Stimulated activated CD4-positive, alpha-beta T cell treated with anti-CD3 and anti-CD28 coated beads, TNF-alpha, amount 100 ng/mL, for 1 hour (primary cell): ENCODE measurements around the gene LIPC.

Experiments
- DNase-seq, 3 donors: peaks; one replicate each; pipeline ENCODE4 v3.0.0-alpha.2; 2020; ENCODE audit warnings: low read depth in 3 of 3, low spot score in 1 of 3

The LIPC gene

DNA sequence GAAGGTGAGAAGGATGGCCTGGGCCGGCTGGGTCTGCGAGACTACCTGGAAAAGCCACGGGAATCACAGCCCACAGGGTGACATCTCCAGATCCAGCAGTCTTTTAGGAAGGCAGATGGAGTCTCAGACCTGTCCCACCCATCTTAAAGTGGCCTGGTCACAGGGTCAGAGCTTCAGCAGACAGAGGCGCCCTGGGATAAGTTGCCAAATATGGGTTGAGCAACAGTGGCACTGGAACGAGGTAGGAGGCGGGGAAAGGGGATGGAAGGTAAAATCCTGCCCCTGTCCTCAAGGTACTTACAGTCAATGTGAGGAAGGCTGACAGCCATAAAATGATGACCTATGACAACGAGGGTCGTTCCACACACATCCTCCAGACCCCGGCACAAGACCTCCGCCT, 80.7 kb downstream of the LIPC start:
- no peak for DNase-seq

DNA sequence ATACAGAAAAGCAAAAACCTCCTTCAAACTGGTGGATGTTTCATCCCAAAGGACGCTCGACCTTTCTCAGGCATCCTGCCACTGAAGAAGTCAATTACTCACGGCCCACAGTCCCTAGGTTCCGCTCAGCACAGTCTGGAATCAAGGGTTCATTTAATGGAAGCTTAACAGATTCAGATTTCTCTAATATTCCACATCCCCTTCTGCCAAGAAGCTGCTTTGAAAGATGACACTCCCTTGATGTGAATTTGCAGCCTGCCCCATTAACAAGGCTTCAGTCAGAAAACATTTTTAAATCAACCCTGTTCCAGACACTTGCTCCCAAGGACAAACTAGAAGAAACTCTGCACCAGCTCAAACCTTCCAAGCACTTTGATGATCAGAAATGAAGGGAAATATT, 81.2 kb downstream of the LIPC start:
- no peak for DNase-seq

DNA sequence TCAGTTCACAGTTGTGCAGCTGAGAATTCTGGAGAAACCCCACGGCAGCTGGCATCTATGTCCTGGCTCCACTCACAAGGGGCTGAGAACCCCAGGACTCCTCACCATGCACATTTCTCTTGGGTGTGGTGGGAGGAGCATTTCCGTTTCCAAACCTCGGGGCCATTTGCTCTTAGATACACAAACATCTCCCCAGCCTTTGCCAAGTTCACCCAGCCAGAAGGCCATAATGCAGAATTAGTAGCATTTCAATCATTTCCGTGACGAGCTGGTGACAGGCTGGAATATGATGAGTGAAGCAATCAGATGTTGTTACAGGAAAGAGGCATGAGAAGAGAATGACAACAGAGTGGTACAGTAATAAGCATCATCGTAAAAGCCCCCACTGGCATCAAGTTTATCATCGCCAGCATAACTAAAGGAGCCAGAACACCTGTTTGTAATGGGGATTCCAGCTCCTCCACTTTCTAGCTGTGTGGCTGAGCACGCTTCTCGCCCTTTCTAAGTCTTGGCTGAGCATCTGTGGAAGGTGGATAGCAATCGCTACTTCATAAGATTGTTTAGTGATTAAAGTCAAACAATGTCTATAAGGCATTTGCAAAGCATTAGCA, 82.0 kb downstream of the LIPC start:
- DNase-seq, result no peak

DNA sequence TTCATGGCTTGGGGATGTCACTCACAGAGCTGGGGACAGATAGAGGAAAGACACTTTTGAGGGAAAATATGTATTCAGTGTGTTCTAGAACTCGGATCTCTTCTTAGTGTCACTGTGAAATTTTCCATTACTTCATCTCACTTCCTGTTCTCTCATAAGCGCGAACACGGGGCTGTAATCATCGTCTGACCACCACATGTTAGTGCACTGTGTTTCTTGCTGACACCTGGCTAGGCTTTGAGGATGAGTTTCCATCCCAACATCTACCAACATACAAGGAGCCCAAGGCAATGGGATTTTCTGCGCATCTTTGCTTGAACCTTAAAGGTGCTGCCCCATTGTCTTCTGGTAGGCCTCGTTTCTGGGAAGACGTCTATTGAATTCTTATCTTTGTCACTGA, 84.0 kb downstream of the LIPC start:
- DNase-seq, result no peak

DNA sequence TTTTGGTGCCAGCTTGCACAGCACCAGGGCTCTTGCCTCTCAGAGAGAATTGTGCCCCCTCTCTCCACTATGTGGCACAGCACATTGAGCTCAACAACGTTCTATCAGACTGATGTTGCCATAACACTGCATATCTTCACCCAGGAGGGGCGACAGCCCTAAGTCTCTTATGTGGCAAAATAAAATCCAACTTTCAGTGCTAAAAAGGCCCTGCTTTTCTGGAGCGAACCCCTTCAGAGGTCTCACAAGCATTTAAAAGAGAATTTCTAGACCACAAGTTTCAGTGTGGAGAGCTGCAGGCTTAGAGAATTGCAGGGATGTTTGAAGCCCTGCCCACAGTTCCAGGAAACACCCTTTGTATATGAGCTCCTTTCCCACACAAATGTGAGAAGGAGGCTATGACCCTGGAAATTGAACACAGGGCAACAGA, 85.5 kb downstream of the LIPC start:
- DNase-seq, result no peak

DNA sequence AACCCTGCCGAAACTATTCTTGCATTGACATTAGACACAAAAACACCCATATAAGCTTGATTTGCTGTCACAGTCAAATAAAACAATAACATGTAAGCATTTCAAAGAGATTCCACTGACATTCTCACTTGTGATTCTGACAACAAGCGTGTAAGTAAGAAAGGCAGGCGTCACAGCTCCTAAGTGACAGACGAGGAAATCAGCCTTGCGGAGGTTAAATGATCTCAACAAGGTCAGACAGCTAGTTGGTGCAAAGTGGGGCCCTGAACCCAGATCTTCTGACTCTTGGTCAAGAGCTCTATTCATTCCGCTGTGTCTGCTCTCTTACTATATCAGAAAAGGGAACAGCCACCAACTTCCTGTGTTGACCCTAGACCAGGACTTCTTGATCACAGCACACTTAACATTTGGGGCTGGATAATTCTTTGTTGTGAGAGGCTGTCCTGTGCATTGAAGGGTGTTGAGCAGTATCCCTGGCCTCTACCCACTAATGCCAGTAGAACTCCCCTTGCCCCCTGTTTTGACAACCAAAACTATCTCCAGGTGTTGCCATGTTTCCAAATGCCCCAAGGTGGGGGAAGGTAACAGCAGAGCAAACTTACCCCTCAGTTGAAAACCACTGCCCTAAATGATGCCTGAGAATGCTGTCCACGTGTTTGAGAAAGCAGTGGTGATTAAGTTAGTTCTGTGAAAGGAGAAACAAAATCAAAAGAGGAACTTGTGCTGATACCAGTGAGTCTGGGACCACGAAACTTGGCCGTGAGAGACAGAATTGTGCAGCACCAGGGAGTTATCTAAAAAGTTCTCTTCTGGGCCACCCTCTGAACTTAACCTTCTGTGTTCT, 86.1 kb downstream of the LIPC start:
- no peak for DNase-seq

DNA sequence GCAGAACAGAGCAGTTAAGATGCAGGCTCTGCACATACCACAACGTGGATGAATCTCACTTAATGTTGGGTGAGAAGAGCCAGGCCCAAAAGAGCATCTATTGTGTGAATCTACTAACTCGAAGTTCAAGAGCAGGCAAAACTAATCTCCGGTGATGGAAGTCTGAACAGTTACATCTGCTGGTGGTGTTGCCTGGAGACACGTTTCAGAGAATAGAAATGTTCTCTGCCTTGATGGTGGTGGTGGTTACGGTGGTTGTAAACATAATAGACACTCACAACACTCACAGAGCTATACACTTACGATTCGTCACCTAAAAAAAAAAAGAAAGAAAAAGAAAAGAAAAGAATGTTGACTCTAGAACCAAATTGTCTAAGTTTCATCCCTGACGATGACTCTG, 86.8 kb downstream of the LIPC start:
- no peak for DNase-seq

DNA sequence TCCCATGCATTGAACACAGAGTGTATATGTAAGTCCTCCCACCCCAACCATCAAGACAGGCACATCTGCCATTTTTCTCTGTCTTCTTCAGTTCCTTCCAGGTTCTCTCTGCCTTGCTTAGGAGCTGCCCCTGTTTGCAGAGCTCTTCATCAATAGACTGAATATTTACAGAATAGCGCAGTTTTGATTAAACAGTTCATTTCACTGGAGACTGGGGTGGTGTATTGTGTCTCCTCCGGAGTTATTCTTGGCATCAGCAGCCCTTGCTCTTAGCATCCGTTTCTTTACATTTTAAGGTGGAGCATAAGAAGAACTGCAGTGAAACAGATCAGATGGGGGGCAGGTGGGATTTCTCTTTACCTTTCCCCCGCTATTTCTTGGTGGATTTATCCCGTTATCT, 87.7 kb downstream of the LIPC start:
- no peak for DNase-seq

DNA sequence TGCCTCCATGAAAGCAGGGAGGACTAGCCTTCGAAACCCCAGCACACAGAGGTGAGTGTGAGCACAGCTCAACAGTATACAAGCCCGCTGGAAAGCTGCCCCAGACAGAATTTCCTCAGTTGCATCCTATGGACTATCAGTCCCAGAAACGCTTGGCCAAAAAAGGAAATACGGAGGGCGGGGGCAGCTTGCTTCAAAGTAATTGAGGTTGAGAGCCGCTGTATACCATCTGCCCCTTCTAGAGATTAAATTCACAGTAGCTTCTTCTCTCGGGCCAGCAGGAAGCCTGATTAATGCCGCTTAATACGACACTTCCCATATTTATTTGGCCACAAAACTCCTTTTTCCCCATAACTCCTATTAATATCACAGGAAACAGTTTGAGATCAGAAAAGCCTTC, 88.7 kb downstream of the LIPC start:
- no peak for DNase-seq

DNA sequence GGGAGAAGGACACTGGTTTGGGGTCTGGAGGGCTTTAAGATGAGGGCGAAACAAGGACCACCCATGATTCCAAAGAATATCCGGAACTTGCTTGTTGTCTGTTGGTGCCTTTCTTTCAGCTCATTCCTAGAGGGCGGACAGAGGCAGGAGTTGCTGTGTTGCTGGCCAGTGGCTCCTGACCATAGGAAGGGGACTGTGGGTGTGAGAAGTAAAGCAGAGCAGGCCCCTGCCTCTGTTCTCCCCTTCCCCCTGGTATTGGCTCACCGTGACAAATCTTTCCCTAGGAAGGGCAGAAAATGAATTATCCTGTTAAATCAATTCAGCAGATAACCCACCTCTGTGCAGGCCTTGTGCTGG, 89.1 kb downstream of the LIPC start:
- DNase-seq, result no peak

DNA sequence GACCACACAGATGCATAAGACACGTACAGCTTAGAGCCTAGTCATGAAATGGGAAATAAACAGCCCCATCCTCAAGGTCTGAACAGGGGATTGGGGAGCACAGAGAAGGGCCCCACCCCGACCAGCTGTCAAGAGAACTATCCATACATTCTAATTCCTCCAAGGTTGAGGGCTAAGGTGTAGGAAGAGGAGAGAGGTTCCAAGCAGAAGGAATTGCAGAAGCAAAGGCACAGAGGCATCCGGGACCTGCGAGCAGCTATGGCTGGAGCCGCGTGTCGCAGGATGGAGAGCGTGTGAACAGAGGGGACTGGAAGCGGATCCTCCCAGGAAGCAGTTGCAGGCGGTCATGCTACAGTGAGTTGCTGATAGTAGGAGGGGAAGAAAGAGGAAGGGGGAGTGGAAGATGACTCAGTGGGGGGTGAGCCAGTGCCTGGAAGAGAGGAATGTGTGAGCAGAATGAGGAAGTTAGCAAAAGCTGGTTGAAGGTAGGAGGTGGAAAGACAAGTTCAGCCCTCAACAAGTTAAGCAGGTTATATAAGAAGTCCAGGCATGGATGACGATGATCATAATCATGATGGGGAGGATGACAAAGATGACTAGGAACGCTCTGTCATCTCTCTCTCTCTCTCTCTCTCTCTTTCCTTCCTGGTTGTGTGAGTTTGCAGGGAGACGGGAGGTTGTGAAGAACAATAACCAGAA, 89.7 kb downstream of the LIPC start:
- DNase-seq, result no peak

DNA sequence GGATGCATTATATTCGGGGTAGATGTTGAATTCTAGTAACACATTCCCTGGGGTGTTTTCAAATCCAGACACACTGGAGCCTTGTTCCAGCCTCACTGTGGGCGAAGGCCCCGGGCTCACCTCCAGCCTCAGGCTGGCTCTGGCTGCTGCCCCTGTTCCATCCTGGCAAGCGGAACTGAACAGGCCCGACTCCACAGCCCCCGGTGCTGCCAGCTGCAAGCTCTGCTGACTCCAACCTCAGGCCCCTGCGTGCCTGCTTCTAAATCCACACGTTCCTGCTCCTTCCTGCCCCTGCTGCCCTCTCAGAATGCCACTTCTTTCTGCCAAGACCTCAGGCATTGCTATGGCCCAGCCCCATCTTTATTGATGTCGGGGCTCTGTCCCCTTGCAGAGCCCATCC, 90.6 kb downstream of the LIPC start:
- no peak for DNase-seq

DNA sequence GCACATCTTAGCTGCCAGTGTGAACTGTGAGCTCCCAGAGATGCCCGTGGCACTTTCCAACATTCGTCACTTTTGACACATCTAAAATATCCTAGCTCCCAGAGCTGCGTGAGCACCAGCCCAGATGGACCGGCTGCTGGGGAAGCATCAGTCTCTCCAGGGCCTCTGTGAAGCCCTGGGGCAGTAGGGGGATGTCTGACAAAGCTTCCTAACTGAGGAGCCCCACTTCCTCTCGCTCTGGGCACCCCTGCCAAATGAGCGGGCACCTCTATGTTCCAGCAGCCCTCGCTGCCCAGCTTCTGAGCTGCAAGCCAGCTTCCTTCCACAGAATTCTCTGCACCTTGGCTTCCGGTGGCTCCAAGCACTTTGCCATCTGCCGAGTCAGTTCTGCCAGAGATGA, 91.1 kb downstream of the LIPC start:
- no peak for DNase-seq

DNA sequence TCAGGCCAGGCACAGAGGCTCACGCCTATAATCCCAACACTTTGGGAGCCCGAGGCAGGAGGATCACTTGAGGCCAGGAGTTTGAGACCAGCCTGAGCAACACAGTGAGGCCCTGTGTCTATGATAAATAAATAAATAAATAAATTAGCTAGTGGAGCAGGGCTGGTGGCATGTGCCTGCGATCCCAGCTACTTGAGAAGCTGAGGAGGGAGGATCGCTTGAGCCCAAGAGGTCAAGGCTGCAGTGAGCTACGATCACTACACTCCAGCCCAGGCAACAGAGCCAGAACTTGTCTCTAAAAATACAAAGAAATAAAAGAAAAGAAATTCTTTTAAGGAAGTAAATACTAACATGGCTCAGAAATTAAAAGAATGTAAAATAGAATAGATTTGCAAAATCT, 91.8 kb downstream of the LIPC start:
- DNase-seq, result no peak

DNA sequence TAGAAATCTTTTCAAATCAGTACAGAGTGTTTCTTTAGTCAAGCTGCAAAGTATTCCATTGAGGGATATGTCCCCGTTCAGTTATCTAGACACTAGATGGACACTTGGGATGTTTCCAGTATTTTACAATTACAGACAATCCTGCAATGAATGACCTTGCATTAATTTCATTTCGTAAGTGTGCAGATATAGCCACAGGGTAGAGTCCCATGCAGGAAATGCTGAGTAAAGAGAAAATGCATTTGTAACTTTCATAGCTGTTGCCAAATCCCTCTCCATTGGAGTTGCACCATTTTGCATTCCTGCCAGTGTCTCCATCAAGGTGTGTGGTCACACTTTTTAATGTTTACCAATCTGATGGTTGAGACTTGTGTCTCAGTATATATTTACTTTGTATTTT, 92.5 kb downstream of the LIPC start:
- DNase-seq, result no peak

DNA sequence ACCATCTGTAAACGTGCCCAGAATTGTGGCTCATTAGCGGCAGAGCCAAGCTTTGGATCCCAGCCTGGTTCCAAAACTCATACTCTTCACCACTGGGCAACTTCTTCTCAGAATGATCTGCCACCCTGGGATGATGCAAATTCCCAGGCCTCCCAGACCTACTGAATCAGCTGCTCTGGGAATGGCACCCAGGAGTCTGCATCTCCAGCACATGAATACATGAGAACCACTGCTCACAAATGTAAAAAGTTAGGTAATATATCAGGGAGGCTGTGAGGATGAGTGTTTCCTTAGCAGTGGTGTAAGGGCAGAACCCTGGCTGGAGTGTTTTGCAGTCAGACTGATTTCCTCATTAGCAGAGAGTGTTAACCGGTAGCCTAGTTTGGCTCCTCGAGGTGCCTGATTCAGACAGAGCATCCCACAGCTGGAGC, 94.2 kb downstream of the LIPC start:
- no peak for DNase-seq

DNA sequence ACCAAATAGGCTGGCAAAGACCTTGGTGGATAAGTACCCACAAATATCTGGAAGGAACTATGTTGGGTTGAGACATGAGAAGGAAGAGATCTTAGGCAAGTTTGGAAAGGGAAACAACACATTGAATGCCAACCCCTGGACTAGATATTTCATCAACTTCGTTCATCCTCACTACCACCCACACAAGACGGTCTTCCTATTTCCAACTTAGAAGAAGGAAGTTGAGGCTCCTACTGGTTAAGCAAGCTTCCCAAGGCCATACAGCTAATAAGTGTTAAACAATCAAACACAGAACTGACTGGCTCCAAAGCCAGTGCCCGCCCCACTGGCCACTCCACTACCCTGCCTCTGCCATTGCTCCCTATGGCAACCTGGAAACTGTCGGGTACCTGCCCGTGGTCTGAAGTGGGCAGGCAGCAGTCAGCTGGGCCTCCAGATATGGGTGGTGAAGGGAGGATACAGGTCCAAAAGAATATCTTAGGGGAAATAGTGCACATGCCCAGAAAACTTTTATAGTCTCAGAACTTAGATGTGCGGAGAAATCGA, 94.9 kb downstream of the LIPC start:
- DNase-seq, result no peak

DNA sequence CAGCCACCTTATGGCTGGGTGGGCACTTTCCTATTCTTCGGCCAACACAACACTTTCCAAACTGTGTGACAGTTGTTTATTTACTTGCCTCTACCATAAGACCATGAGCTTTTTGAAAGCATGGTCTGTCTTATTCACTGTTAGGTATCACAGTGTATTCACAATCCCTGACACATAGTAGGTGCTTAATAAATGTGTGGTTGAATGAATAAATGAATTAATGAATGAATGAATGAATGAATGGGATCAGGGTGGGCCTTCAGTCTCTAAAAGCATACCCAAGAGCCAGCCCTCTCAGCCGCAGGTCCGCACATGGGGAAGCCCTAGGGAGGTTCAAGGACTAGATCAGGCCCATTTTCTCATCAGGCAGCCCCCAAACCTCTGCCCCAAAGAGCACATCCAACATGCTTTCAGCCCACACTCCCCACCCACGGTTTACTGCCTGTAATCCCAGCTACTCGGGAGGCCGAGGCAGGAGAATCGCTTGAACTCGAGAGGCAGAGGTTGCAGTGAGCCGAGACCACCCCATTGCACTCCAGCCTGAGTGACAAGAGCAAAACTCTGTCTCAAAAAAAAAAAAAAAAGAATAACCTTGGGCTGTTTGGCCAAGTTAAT, 95.9 kb downstream of the LIPC start:
- DNase-seq, result no peak

DNA sequence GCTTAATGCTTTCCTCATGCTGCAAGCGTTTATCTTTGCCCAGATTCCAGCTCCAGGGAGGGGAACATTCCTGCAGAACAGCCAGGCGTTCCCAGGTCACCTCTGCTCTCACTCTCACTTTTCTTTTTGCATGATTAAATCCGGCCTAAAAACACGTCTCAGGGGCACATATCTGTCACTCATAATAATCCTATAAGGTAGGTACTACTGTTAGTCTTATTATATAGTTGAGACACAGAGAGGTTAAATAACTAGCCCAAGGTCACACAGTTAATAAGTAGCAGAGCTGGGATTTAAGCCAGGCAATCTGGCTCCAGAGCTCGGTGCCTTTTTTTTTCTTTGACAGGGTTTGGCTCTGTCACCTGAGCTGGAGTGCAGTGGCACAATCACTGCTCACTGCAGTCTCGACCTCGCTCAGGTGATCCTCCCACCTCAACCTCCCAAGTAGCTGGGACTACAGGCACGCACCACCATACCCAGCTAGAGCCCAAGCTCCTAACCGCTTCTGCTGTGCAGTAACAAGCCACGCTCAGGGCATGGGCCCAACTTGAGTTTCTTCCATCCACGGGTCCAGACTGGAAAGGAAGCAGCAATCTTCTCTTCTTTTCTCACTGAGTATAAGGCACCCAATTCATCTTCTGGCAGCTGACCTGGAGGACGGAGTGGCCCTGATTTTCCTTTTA, 96.5 kb downstream of the LIPC start:
- DNase-seq, result no peak

DNA sequence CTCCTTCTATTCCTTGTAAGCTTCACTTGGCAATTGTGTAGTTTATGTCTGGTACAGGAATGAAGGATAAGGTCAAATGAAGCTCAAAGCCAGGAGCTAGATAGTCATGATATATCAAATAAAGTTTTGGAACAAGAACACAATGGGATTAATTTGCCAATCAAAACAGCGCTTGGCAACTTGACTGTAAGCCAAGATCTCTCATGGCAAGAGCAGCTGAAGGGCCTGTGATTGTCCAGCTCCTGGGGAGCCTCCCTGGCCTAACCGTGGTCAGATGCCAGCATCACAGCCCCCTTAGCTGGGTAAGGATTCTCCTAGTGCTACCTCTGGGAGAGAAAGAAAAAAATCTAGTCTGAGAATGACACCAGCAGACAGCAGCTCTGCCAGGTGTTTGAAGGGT, 97.2 kb downstream of the LIPC start:
- no peak for DNase-seq

DNA sequence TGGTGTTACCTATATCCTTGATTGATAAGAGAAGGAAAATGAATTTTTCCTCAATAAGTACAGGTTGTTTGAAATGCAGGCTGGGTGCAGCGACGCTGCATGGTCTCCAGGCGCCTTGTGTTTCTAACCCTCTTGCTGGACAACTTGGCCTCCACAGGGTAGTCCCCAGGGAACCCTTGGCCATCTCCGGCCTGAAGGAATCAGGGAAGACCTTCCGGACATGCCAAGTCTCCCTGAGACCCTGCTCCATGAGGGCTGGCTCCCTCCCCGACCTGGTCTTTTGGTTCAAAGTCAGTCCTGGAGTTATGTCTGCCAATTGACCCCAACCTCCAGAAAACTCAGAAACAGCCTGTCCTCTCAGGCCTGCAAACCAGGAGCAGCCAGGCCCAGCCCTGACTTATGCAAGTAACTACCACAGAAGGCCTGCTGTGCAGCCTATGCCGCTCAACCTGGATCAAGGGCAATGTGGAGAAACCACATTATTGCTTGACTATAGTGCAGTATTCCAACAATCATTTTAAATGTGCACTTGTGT, 98.3 kb downstream of the LIPC start:
- DNase-seq, result no peak
